B cell (primary cell): ENCODE data around the gene EXOC6B. TPM values are rescaled to one million over a fixed set of nuclear protein-coding genes. Genes with fewer than 3 reads are reported as not detected.

ENCODE experiments used
- ATAC-seq: fragments of 200-7000 bp; cut with Tn5 transposase; one replicate; pipeline ENCODE4 v1.10.0; 2021; ENCODE audit warnings: low read depth, mild to moderate bottlenecking, moderate number of reproducible peaks, moderate library complexity
- CTCF ChIA-PET: fragments of 350-600 bp; sonication (Branson Sonifier 250); formaldehyde crosslinking; loops from one replicate; lab custom pipeline; 2021; ENCODE audit warnings: antibody characterized with exemption, inconsistent platforms; lab: Charles Lee
- POLR2A ChIA-PET: fragments of 350-600 bp; sonication (Branson Sonifier 250); formaldehyde crosslinking; loops from one replicate; lab custom pipeline; 2021; ENCODE audit warnings: antibody characterized with exemption; lab: Charles Lee
- DNase-seq: peaks from one replicate; pipeline ENCODE4 v3.0.0; 2013
- H2AFZ ChIP-seq: 2 replicates; pipeline ENCODE4 v1.6.1; 2012; ENCODE audit warnings: mild to moderate bottlenecking, low read depth, low read length; ENCODE audit not compliant: insufficient read depth, poor library complexity, severe bottlenecking
- H3K27ac ChIP-seq, 2 donors: 1 replicate in 1 of 2; 2 replicates in 1 of 2; pipeline ENCODE4 v1.5.1; 2012 to 2013; ENCODE audit warnings: low read length in 2 of 2, mild to moderate bottlenecking in 2 of 2, moderate library complexity in 1 of 2
- H3K27me3 ChIP-seq, 4 experiments: fragments of 200-600 bp in 1 of 4; sonication (generic) in 1 of 4; replicated peaks in 1 of 4; 1 replicate in 2 of 4; 2 replicates in 2 of 4; pipeline versions ENCODE4 v1.6.1 to v1.7.0; 2013 to 2016; ENCODE audit warnings: low read length in 3 of 4, mild to moderate bottlenecking in 2 of 4, mixed read lengths in 1 of 4, moderate library complexity in 1 of 4; ENCODE audit not compliant: insufficient read depth in 4 of 4, control insufficient read depth in 3 of 4; ENCODE audit errors: control extremely low read depth in 1 of 4
- H3K36me3 ChIP-seq, 2 experiments: replicated peaks in 1 of 2; 1 replicate in 1 of 2; 2 replicates in 1 of 2; pipeline versions ENCODE4 v1.6.1 to v1.7.1; 2013; ENCODE audit warnings: low read length in 1 of 2; ENCODE audit not compliant: insufficient read depth in 2 of 2, control insufficient read depth in 1 of 2; ENCODE audit errors: control extremely low read depth in 1 of 2, extremely low read depth in 1 of 2
- H3K4me1 ChIP-seq, 2 donors: fragments of 200-600 bp in 1 of 2; sonication (generic) in 1 of 2; 1 replicate in 1 of 2; 2 replicates in 1 of 2; pipeline versions ENCODE4 v1.5.1 to v1.6.1; 2013 to 2017; ENCODE audit warnings: low read length in 2 of 2; ENCODE audit not compliant: control insufficient read depth in 2 of 2, insufficient read depth in 2 of 2
- H3K4me2 ChIP-seq: replicated peaks from 2 replicates; pipeline ENCODE3; 2012; ENCODE audit warnings: mild to moderate bottlenecking, low read depth, low read length; ENCODE audit not compliant: poor library complexity, severe bottlenecking
- H3K4me3 ChIP-seq, 5 experiments: fragments of 200-600 bp in 1 of 5; sonication (generic) in 1 of 5; 1 replicate in 3 of 5; 2 replicates in 2 of 5; pipeline versions ENCODE4 v1.5.1 to v1.7.0; 2011 to 2016; ENCODE audit warnings: low read length in 4 of 5, mild to moderate bottlenecking in 4 of 5, low read depth in 2 of 5, control low read depth in 1 of 5, moderate library complexity in 1 of 5; ENCODE audit not compliant: insufficient read depth in 1 of 5; ENCODE audit errors: control extremely low read depth in 1 of 5, extremely low read depth in 1 of 5
- H3K79me2 ChIP-seq: fragments of 200-600 bp; sonication (generic); one replicate; pipeline ENCODE4 v1.6.0; 2016; ENCODE audit warnings: low read length; ENCODE audit not compliant: control insufficient read depth, insufficient read depth
- H3K9ac ChIP-seq: fragments of 200-600 bp; sonication (generic); 2 replicates; pipeline ENCODE4 v1.6.1; 2017; ENCODE audit warnings: mild to moderate bottlenecking, low read length, moderate library complexity
- H3K9me3 ChIP-seq, 3 donors: one replicate each; pipeline versions ENCODE4 v1.6.1 to v1.7.1; 2013; ENCODE audit warnings: low read length in 2 of 3; ENCODE audit not compliant: control insufficient read depth in 2 of 3, insufficient read depth in 1 of 3; ENCODE audit errors: control extremely low read depth in 1 of 3
- H4K20me1 ChIP-seq: 2 replicates; pipeline ENCODE4 v1.6.0; 2012; ENCODE audit warnings: mild to moderate bottlenecking, low read length; ENCODE audit not compliant: insufficient read depth, control insufficient read depth, poor library complexity, severe bottlenecking
- H3K27ac Mint-ChIP-seq: one replicate; pipeline ENCODE4 v1.8.0; 2021; ENCODE audit warnings: mixed read lengths
- H3K27me3 Mint-ChIP-seq: one replicate; pipeline ENCODE4 v1.8.0; 2021; ENCODE audit warnings: mixed read lengths
- H3K4me1 Mint-ChIP-seq: one replicate; pipeline ENCODE4 v1.8.0; 2021; ENCODE audit warnings: mixed read lengths
- H3K4me3 Mint-ChIP-seq: one replicate; pipeline ENCODE4 v1.8.0; 2021; ENCODE audit warnings: mixed read lengths
- H3K9me3 Mint-ChIP-seq: one replicate; pipeline ENCODE4 v1.8.0; 2022; ENCODE audit warnings: mixed read lengths; ENCODE audit not compliant: insufficient read depth
- EZH2 ChIP-seq: IDR thresholded peaks from 2 replicates; pipeline ENCODE4 v1.6.1; 2012; ENCODE audit warnings: borderline replicate concordance, low read depth, mild to moderate bottlenecking, moderate library complexity, low read length; ENCODE audit not compliant: insufficient read depth, poor library complexity, severe bottlenecking
- WGBS: methylation state at CpG from one replicate; pipeline ENCODE4 v1.1.5; 2013; ENCODE audit warnings: missing lambda C conversion rate; ENCODE audit not compliant: insufficient coverage; 5-methylcytosine and 5-hydroxymethylcytosine counted together
- intact Hi-C: fragments of 100-400 bp; cut with micrococcal nuclease; formaldehyde crosslinking; loops from one replicate; pipeline ENCODE4 v1.10.0; 2022
- polyA plus RNA-seq: library from polyadenylated mRNA; depleted of rRNA; stranded (reverse); fragments of >200 nt; gene quantifications from 2 replicates; pipeline ENCODE4 v1.2.3, GENCODE V29; 2012
- total RNA-seq, 2 donors: library from RNA; stranded (reverse); fragments of 120-200 nt in 1 of 2; gene quantifications; 1 replicate in 1 of 2; 2 replicates in 1 of 2; pipeline versions ENCODE4 v1.2.3 to v1.2.4, GENCODE V29; 2013 to 2022
- TF ChIP-seq, protein P1 (sequence below): fragments of 200-600 bp; IDR thresholded peaks from one replicate; pipeline ENCODE4 v1.8.0; 2022; ENCODE audit warnings: antibody characterized with exemption, mild to moderate bottlenecking

Gene EXOC6B
- total and polyA plus RNA-seq, 2 donors (not counting 1 experiment from before 2014, with no cell fraction given): 4.8 to 22.6 TPM

DNA sequence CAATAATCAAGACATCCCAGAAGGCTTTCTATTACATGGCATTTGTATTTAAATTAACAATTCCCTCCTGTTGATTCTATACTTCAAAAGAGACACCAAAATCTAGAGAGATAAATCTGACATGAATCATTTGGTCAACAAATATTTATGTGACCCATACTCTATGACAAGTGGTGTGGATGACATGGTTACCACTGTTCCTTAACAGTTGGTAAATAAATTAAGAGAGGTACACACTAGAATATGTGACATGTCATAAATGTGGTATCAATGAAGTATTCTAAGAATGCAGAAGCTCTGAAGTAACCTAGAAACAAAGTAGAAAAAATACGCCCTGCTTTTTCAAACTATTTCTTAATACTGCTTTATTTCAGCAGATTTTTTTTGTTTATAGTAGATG, 255.4 kb downstream of the EXOC6B start:
- ChIA-PET CTCF (no interaction called here), POLR2A (no interaction called here)
- Mint-ChIP-seq H3K4me1 (no peaks in the 10 kb centered on the region), H3K4me3 (no peak overlapping the region), H3K27ac (no peak overlapping the region), H3K27me3 (no peaks in the 10 kb centered on the region), H3K9me3 (no peaks in the 10 kb centered on the region)
- no peak overlapping the region for H3K27ac ChIP-seq
- H3K9ac ChIP-seq: no peak overlapping the region
- no peaks in the 10 kb centered on the region for H3K36me3 ChIP-seq
- no peak overlapping the region for H3K4me2 ChIP-seq
- no peak overlapping the region for H3K4me3 ChIP-seq
- H3K9me3 ChIP-seq: no peaks in the 10 kb centered on the region
- no peaks in the 10 kb centered on the region for H3K79me2 ChIP-seq
- WGBS: no CpG with 5 or more reads among the region's 1 CpG
- no peaks in the 10 kb centered on the region for H4K20me1 ChIP-seq
- no peak overlapping the region for H2AFZ ChIP-seq
- TF ChIP-seq, protein P1, sequence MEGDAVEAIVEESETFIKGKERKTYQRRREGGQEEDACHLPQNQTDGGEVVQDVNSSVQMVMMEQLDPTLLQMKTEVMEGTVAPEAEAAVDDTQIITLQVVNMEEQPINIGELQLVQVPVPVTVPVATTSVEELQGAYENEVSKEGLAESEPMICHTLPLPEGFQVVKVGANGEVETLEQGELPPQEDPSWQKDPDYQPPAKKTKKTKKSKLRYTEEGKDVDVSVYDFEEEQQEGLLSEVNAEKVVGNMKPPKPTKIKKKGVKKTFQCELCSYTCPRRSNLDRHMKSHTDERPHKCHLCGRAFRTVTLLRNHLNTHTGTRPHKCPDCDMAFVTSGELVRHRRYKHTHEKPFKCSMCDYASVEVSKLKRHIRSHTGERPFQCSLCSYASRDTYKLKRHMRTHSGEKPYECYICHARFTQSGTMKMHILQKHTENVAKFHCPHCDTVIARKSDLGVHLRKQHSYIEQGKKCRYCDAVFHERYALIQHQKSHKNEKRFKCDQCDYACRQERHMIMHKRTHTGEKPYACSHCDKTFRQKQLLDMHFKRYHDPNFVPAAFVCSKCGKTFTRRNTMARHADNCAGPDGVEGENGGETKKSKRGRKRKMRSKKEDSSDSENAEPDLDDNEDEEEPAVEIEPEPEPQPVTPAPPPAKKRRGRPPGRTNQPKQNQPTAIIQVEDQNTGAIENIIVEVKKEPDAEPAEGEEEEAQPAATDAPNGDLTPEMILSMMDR: no peak
- TF ChIP-seq EZH2: no peak
- DNase-seq (no peak), ATAC-seq (no peak)
- intact Hi-C loops: no loop called here
- no peaks in the 10 kb centered on the region for H3K4me1 ChIP-seq
- no peaks in the 10 kb centered on the region for H3K27me3 ChIP-seq

DNA sequence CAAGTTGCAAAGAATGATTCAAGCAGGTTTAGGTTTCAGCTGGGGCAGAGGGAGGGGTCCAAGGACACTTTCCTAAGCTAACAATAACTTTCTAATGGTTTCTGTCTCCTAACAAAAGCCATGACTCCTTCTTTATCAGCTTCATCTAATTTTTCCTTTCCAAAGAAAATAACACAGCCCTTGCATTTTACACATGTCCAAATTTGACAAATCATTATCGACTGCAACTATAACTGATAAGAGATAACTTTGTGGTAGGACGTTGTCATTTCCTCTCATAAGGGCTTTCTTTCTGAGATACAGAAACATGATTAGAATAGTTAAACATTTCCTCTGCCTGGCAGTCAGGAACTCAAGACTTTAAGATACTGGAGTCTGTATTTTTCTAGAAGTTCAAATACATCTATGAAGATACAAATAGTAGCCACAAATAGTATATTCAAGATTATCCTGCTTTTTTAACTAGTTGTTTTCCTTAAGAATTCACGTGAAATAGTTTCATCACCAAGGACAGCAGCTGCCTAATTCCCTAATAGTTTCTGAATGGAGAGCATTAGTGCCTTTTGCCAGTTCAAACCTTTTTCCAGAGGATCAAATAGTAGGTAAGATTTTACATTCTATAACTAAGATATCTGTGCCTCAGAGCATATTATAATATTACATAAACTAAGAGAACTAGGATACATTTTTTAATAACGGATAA, 263.2 kb downstream of the EXOC6B start:
- intact Hi-C loops: no loop called here
- no peaks in the 10 kb centered on the region for H3K36me3 ChIP-seq
- no peaks in the 10 kb centered on the region for H3K4me1 ChIP-seq
- Mint-ChIP-seq H3K9me3 (no peaks in the 10 kb centered on the region), H3K4me3 (no peak overlapping the region), H3K27ac (no peak overlapping the region), H3K4me1 (no peaks in the 10 kb centered on the region), H3K27me3 (no peaks in the 10 kb centered on the region)
- H4K20me1 ChIP-seq: no peaks in the 10 kb centered on the region
- ATAC-seq: no peak
- H3K79me2 ChIP-seq: no peaks in the 10 kb centered on the region
- ChIA-PET POLR2A (no interaction called here), CTCF (interaction anchor here (1.0 kb wide), 1 partner anchor 18 kb away, joined by 3 read pairs; no protein-coding TSS in a partner anchor)
- H3K9ac ChIP-seq: no peak overlapping the region
- no peak overlapping the region for H3K4me3 ChIP-seq
- TF ChIP-seq EZH2: no peak
- TF ChIP-seq, protein P1: no peak
- no peak for DNase-seq
- no CpG with 5 or more reads among the region's 4 CpGs for WGBS
- no peak overlapping the region for H3K4me2 ChIP-seq
- H2AFZ ChIP-seq: no peak overlapping the region
- H3K27me3 ChIP-seq: no peaks in the 10 kb centered on the region
- no peaks in the 10 kb centered on the region for H3K9me3 ChIP-seq
- no peak overlapping the region for H3K27ac ChIP-seq
